ENCODE results near the gene ITGAD.
"Not testable (repeated sequence)": the region's sequence is repeated elsewhere in the genome, so short reads cannot be mapped to it uniquely, and the experiment has no call there.

ITGAD gene

GRCh38 chr16:31414706-31415105 is 21.6 kb downstream of the ITGAD start:
- ChIA-PET CTCF (interaction anchor here (1.3 to 2.0 kb wide), 2 partner anchors 15 to 32 kb away, joined by 3 to 5 read pairs; no protein-coding TSS in a partner anchor), POLR2A (no interaction called here)
- no peak for TF ChIP-seq CTCF (IDR thresholded peaks at IDR 0.05; ENCODE audit: control extremely low read depth, extremely low read depth, low read depth, missing control alignments)
- no peak for DNase-seq (ENCODE audit: extremely low spot score)

GRCh38 chr16:31416371-31416770 is 23.2 kb downstream of the ITGAD start:
- ChIA-PET POLR2A (no interaction called here), CTCF (interaction anchor here (1.5 kb wide), 1 partner anchor 26 kb away, joined by 4 read pairs; the partner anchor contains the start of gene ZNF843)
- DNase-seq (ENCODE audit: extremely low spot score) = no peak
- no peak for TF ChIP-seq CTCF (IDR thresholded peaks at IDR 0.05; ENCODE audit: control extremely low read depth, extremely low read depth, low read depth, missing control alignments)

- POLR2A ChIA-PET; DNase-seq (ENCODE audit: extremely low spot score): not testable (repeated sequence)
- CTCF ChIA-PET = interaction anchor here (1.5 kb wide), 1 partner anchor 25 kb away, joined by 4 read pairs; the partner anchor contains the start of gene ZNF843
Measured at GRCh38 chr16:31417036-31417435, 23.9 kb downstream of the ITGAD start.

- CTCF ChIA-PET = no interaction called here
- no peak for TF ChIP-seq CTCF (IDR thresholded peaks at IDR 0.05; ENCODE audit: control extremely low read depth, extremely low read depth, low read depth, missing control alignments)
- POLR2A ChIA-PET = no interaction called here
- no peak for DNase-seq (ENCODE audit: extremely low spot score)
Measured at GRCh38 chr16:31417916-31418315, 24.8 kb downstream of the ITGAD start.

GRCh38 chr16:31420037-31420436 is 26.9 kb downstream of the ITGAD start:
- CTCF ChIA-PET = interaction anchor here (1.0 to 1.2 kb wide), 2 partner anchors 9 to 32 kb away, joined by 3 read pairs; no protein-coding TSS in a partner anchor
- no peak for DNase-seq (ENCODE audit: extremely low spot score)
- POLR2A ChIA-PET = no interaction called here
- no peak for TF ChIP-seq CTCF (IDR thresholded peaks at IDR 0.05; ENCODE audit: control extremely low read depth, extremely low read depth, low read depth, missing control alignments)

- DNase-seq (ENCODE audit: extremely low spot score) = peak; percentile 62
- ChIA-PET POLR2A (no interaction called here), CTCF (interaction anchor here (0.9 to 2.0 kb wide), 4 partner anchors 21 to 279 kb away, joined by 3 to 4 read pairs (median 4); partner anchors contain the start of gene ZNF843)
- no peak for TF ChIP-seq CTCF (IDR thresholded peaks at IDR 0.05; ENCODE audit: control extremely low read depth, extremely low read depth, low read depth, missing control alignments)
Measured at GRCh38 chr16:31421587-31421986, 28.5 kb downstream of the ITGAD start.

- TF ChIP-seq CTCF (IDR thresholded peaks at IDR 0.05; ENCODE audit: control extremely low read depth, extremely low read depth, low read depth, missing control alignments) = no peak
- no peak for DNase-seq (ENCODE audit: extremely low spot score)
- POLR2A ChIA-PET = no interaction called here
- CTCF ChIA-PET = interaction anchor here (1.7 kb wide), 1 partner anchor 17 kb away, joined by 3 read pairs; no protein-coding TSS in a partner anchor
Measured at GRCh38 chr16:31423241-31423640, 30.1 kb downstream of the ITGAD start.
